Fibroblast of lung (primary cell): Measurements from ENCODE around the gene SURF2.
"Not testable (repeated sequence)": the region's sequence is repeated elsewhere in the genome, so short reads cannot be mapped to it uniquely, and the experiment has no call there.

Experiments
- CTCF ChIP-seq, 2 donors: IDR thresholded peaks in 1 of 2; conservative IDR thresholded peaks in 1 of 2; 1 replicate in 1 of 2; 2 replicates in 1 of 2; pipeline ENCODE4 v1.5.1; 2011 to 2012; ENCODE audit warnings: low read length in 2 of 2, control low read depth in 1 of 2, inconsistent platforms in 1 of 2, low read depth in 1 of 2, mild to moderate bottlenecking in 1 of 2
- EZH2 ChIP-seq: IDR thresholded peaks from 2 replicates; pipeline ENCODE4 v1.5.1; 2012; ENCODE audit warnings: low read length, control low read depth, mild to moderate bottlenecking; ENCODE audit errors: missing control alignments

GRCh38 chr9:133327021-133327420 lies 29.3 kb upstream of the SURF2 start:
- TF ChIP-seq CTCF (conservative IDR thresholded peaks at IDR 0.05 in 1 of 2, IDR thresholded peaks at IDR 0.05 in 1 of 2; ENCODE audit: low read depth in 1 of 2, low read length in 2 of 2); EZH2: not testable (repeated sequence)
